Lower lobe of right lung (tissue), 2 donors: Measurements from ENCODE around the gene ADAMTSL3. TPM values are rescaled to one million over a fixed set of nuclear protein-coding genes. Genes with fewer than 3 reads are reported as not detected.

ENCODE experiments used
- ATAC-seq, 2 donors: fragments of 200-7000 bp; cut with Tn5 transposase; one replicate each; pipeline ENCODE4 v1.9.1; 2020 to 2022; ENCODE audit warnings: mild to moderate bottlenecking in 2 of 2, moderate library complexity in 2 of 2
- DNase-seq: peaks from one replicate; pipeline ENCODE4 v3.0.0-alpha.2; 2020
- H3K27ac ChIP-seq: fragments of 200-600 bp; one replicate; pipeline ENCODE4 v1.8.0; 2022
- H3K27me3 ChIP-seq: fragments of 200-600 bp; one replicate; pipeline ENCODE4 v1.8.0; 2022; ENCODE audit warnings: low read depth
- H3K36me3 ChIP-seq: fragments of 200-600 bp; one replicate; pipeline ENCODE4 v1.8.0; 2022; ENCODE audit warnings: mild to moderate bottlenecking
- H3K4me1 ChIP-seq: fragments of 200-600 bp; one replicate; pipeline ENCODE4 v1.8.0; 2022
- H3K4me3 ChIP-seq: fragments of 200-600 bp; one replicate; pipeline ENCODE4 v1.8.0; 2022; ENCODE audit warnings: mild to moderate bottlenecking
- H3K9me3 ChIP-seq: fragments of 200-600 bp; one replicate; pipeline ENCODE4 v1.8.0; 2022
- CTCF ChIP-seq: fragments of 200-600 bp; IDR thresholded peaks from one replicate; pipeline ENCODE4 v1.8.0; 2022; ENCODE audit warnings: antibody characterized with exemption, mild to moderate bottlenecking
- intact Hi-C: fragments of 100-400 bp; cut with DNase I; formaldehyde crosslinking; loops from one replicate; pipeline ENCODE4 v1.11.0; 2022
- total RNA-seq: library from RNA; stranded (reverse); fragmentation: NEBNext Ultra II Directional; extraction: Animal tissue kit (Norgen Biotek cat#: 25700); gene quantifications from one replicate; pipeline ENCODE4 v1.2.1, GENCODE V29; 2021
- donor health status: DM: no; HTN: yes; CAD: no; lungs with severe emphysema.

The ADAMTSL3 gene
- total RNA-seq, 1 donor from 2014 or later: 26.4 TPM

GRCh38 chr15:83810110-83810509 is 156.2 kb downstream of the ADAMTSL3 start:
- TF ChIP-seq CTCF: no peak
- intact Hi-C loops: no loop called here
- Histone ChIP-seq H3K27me3 (no peaks in the 10 kb centered on the region), H3K36me3 (no peaks in the 10 kb centered on the region), H3K4me1 (no peaks in the 10 kb centered on the region), H3K4me3 (no peak overlapping the region), H3K27ac (no peak overlapping the region), H3K9me3 (no peaks in the 10 kb centered on the region)
- DNase-seq (no peak), ATAC-seq (no peak)

GRCh38 chr15:83813682-83814081 is 159.8 kb downstream of the ADAMTSL3 start:
- no peak overlapping the region for H3K27ac ChIP-seq
- intact Hi-C loops: no loop called here
- no peak for TF ChIP-seq CTCF
- no peaks in the 10 kb centered on the region for H3K36me3 ChIP-seq
- H3K4me1 ChIP-seq: no peaks in the 10 kb centered on the region
- DNase-seq (no peak), ATAC-seq (no peak)
- H3K27me3 ChIP-seq: no peaks in the 10 kb centered on the region
- no peak overlapping the region for H3K4me3 ChIP-seq
- no peaks in the 10 kb centered on the region for H3K9me3 ChIP-seq

- no peaks in the 10 kb centered on the region for H3K36me3 ChIP-seq
- ATAC-seq: no peak
- intact Hi-C loops: no loop called here
- H3K9me3 ChIP-seq: no peaks in the 10 kb centered on the region
- no peak for TF ChIP-seq CTCF
- no peak for DNase-seq
- no peaks in the 10 kb centered on the region for H3K4me1 ChIP-seq
- no peak overlapping the region for H3K4me3 ChIP-seq
- no peaks in the 10 kb centered on the region for H3K27me3 ChIP-seq
- no peak overlapping the region for H3K27ac ChIP-seq
These were observed 161.6 kb downstream of the ADAMTSL3 start for GRCh38 chr15:83815506-83815905.

GRCh38 chr15:83816124-83816883 is 162.4 kb downstream of the ADAMTSL3 start:
- intact Hi-C loops: no loop called here
- no peak overlapping the region for H3K27ac ChIP-seq
- no peak for DNase-seq

GRCh38 chr15:83818591-83818990 is 164.7 kb downstream of the ADAMTSL3 start:
- ATAC-seq: no peak
- Histone ChIP-seq H3K4me1 (no peaks in the 10 kb centered on the region), H3K4me3 (no peak overlapping the region), H3K27ac (no peak overlapping the region), H3K9me3 (no peaks in the 10 kb centered on the region), H3K27me3 (no peaks in the 10 kb centered on the region), H3K36me3 (no peaks in the 10 kb centered on the region)
- TF ChIP-seq CTCF: no peak
- no peak for DNase-seq
- intact Hi-C loops: no loop called here

More at GRCh38 chr15:83816124-83816883, 162.4 kb downstream of the ADAMTSL3 start:
- ATAC-seq: no peak
- H3K4me3 ChIP-seq: no peak overlapping the region
- no peak for TF ChIP-seq CTCF
- no peaks in the 10 kb centered on the region for H3K4me1 ChIP-seq
- no peaks in the 10 kb centered on the region for H3K9me3 ChIP-seq
- H3K36me3 ChIP-seq: no peaks in the 10 kb centered on the region
- no peaks in the 10 kb centered on the region for H3K27me3 ChIP-seq
